ENCODE measurements around the gene SCYL2.

- TF ChIP-seq CTCF (conservative IDR thresholded peaks at IDR 0.05) (no peak), EZH2 (IDR thresholded peaks at IDR 0.05; ENCODE audit: low read depth) (no peak)
Observed at GRCh38 chr12:100263131-100263530, 3.8 kb upstream of the SCYL2 start.
